K562 (cell line): ENCODE results near the gene C17orf50. TPM values are rescaled to one million over a fixed set of nuclear protein-coding genes. Genes with fewer than 3 reads are reported as not detected.

Experiments used
- ATAC-seq: fragments of 200-7000 bp; cut with Tn5 transposase; 3 replicates; pipeline ENCODE4 v1.9.1; 2020; ENCODE audit warnings: moderate library complexity
- BruUV-seq: library from RNA; stranded (reverse); fragments of 400-500 nt; replicated peaks from 2 replicates; lab custom pipeline; 2021; lab: Mats Ljungman, UMichigan
- CTCF ChIA-PET: fragments of 300-600 bp; formaldehyde crosslinking; extraction: SDS; loops from one replicate; lab custom pipeline; 2021; ENCODE audit warnings: low intra/inter-chr PET ratio; lab: Yijun Ruan, JAX
- POLR2A ChIA-PET: fragments of 300-600, 350-650 bp; sonication (Branson Sonifier 250); formaldehyde crosslinking; extraction: SDS; loops from one replicate; lab custom pipeline; 2021; ENCODE audit warnings: antibody characterized with exemption, inconsistent platforms; lab: Yijun Ruan, JAX
- DNase-seq, 4 experiments: peaks; one replicate each; pipeline versions ENCODE4 v3.0.0 to v3.0.0-alpha.2; 2011 to 2018; ENCODE audit warnings: low spot score in 3 of 4, mixed read lengths in 3 of 4; ENCODE audit errors: extremely low read depth in 1 of 4
- FAIRE-seq: peaks from 2 replicates; lab custom pipeline; 2011; peaks lifted over from hg19 to GRCh38; lab: Jason Lieb, UNC
- H2AFZ ChIP-seq: 2 replicates; pipeline ENCODE4 v1.6.0; 2011; ENCODE audit warnings: low read depth, low read length, control low read depth, inconsistent platforms
- H3K27ac ChIP-seq: fragments of 200-600 bp; 3 replicates; pipeline ENCODE4 v1.8.0; 2011; ENCODE audit warnings: low read depth, mild to moderate bottlenecking, control low read depth, inconsistent platforms, low read length, moderate library complexity, mixed read lengths; ENCODE audit errors: extremely low read depth
- H3K27me3 ChIP-seq, 2 experiments: fragments of 300-600 bp in 1 of 2; 2 replicates in 1 of 2; 3 replicates in 1 of 2; pipeline versions ENCODE4 v1.6.0 to v1.8.0; 2011; ENCODE audit warnings: inconsistent platforms in 2 of 2, low read length in 2 of 2, mild to moderate bottlenecking in 1 of 2, mixed read lengths in 1 of 2, moderate library complexity in 1 of 2; ENCODE audit not compliant: control insufficient read depth in 2 of 2, insufficient read depth in 2 of 2
- H3K36me3 ChIP-seq: fragments of 300-600 bp; 3 replicates; pipeline ENCODE4 v1.8.0; 2011; ENCODE audit warnings: mild to moderate bottlenecking, low read length, inconsistent platforms; ENCODE audit not compliant: control insufficient read depth, insufficient read depth
- H3K4me1 ChIP-seq, 2 experiments: fragments of 200-600 bp in 1 of 2; replicated peaks in 1 of 2; 2 replicates in 1 of 2; 3 replicates in 1 of 2; pipeline versions ENCODE4 v1.5.1 to v1.8.0; 2011; ENCODE audit warnings: inconsistent platforms in 2 of 2, low read length in 2 of 2, mild to moderate bottlenecking in 1 of 2, mixed read lengths in 1 of 2, moderate library complexity in 1 of 2; ENCODE audit not compliant: control insufficient read depth in 2 of 2, insufficient read depth in 2 of 2
- H3K4me2 ChIP-seq: 2 replicates; pipeline ENCODE4 v1.6.1; 2011; ENCODE audit warnings: low read length, control low read depth, inconsistent platforms, mixed read lengths; ENCODE audit not compliant: insufficient read depth
- H3K4me3 ChIP-seq: fragments of 200-600 bp; sonication (generic), shearing (Covaris generic); 2 replicates; pipeline ENCODE4 v1.5.1; 2016; ENCODE audit warnings: control low read depth, inconsistent platforms
- H3K79me2 ChIP-seq: fragments of 200-600 bp; 3 replicates; pipeline ENCODE4 v1.8.0; 2011; ENCODE audit warnings: low read length, inconsistent platforms; ENCODE audit not compliant: control insufficient read depth, insufficient read depth
- H3K9ac ChIP-seq, 2 experiments: 2 replicates each; pipeline versions ENCODE4 v1.6.0 to v1.6.1; 2011; ENCODE audit warnings: low read depth in 2 of 2, low read length in 2 of 2, control low read depth in 1 of 2, inconsistent platforms in 1 of 2, mild to moderate bottlenecking in 1 of 2, mixed read lengths in 1 of 2; ENCODE audit not compliant: insufficient read depth in 1 of 2
- H3K9me1 ChIP-seq: one replicate; pipeline ENCODE4 v1.6.0; 2011; ENCODE audit warnings: inconsistent platforms, mild to moderate bottlenecking, low read length, moderate library complexity; ENCODE audit not compliant: control insufficient read depth, insufficient read depth
- H3K9me3 ChIP-seq: replicated peaks from 2 replicates; pipeline ENCODE4 v1.5.1; 2011; ENCODE audit warnings: low read depth, low read length, inconsistent platforms; ENCODE audit not compliant: control insufficient read depth, insufficient read depth
- H4K20me1 ChIP-seq: replicated peaks from 2 replicates; pipeline ENCODE4 v1.6.1; 2011; ENCODE audit warnings: low read length, inconsistent platforms, mixed read lengths; ENCODE audit not compliant: control insufficient read depth, insufficient read depth
- BRCA1 ChIP-seq, 2 experiments: fragments of 450-650 bp in 1 of 2; sonication (generic) in 1 of 2; formaldehyde crosslinking in 1 of 2; IDR thresholded peaks; 2 replicates each; pipeline versions ENCODE4 v1.5.0 to v1.6.1; 2017 to 2020; ENCODE audit warnings: mild to moderate bottlenecking in 1 of 2, missing genetic modification reagents in 1 of 2
- CBFA2T3 ChIP-seq: fragments of 450-650 bp; IDR thresholded peaks from 2 replicates; pipeline ENCODE4 v1.6.1; 2017
- DMBX1 ChIP-seq: fragments of 250-450 bp; sonication (Bioruptor Pico); IDR thresholded peaks from 2 replicates; pipeline ENCODE4 v1.8.0; 2022; ENCODE audit warnings: inconsistent platforms, mild to moderate bottlenecking, moderate library complexity, borderline replicate concordance
- ELF4 ChIP-seq: fragments of 450-650 bp; formaldehyde crosslinking; IDR thresholded peaks from 2 replicates; pipeline ENCODE4 v1.4.0; 2022; ENCODE audit warnings: missing genetic modification characterization
- FOXM1 ChIP-seq, 2 experiments: fragments of 450-650 bp in 1 of 2; sonication (generic) in 1 of 2; formaldehyde crosslinking in 1 of 2; IDR thresholded peaks; 2 replicates each; pipeline versions ENCODE4 v1.6.1 to v1.9.0; 2017 to 2022; ENCODE audit warnings: low read depth in 2 of 2, mild to moderate bottlenecking in 2 of 2, missing genetic modification reagents in 1 of 2, moderate library complexity in 1 of 2
- GATAD2B ChIP-seq: fragments of 450-650 bp; IDR thresholded peaks from 2 replicates; pipeline ENCODE4 v1.6.1; 2017; ENCODE audit warnings: mild to moderate bottlenecking, borderline replicate concordance
- KAT2B ChIP-seq: IDR thresholded peaks from one replicate; pipeline ENCODE4 v1.6.1; 2012; ENCODE audit warnings: low read depth, mild to moderate bottlenecking, control low read depth, inconsistent platforms, low read length, moderate library complexity
- KDM2B ChIP-seq: fragments of 250-450 bp; sonication (Bioruptor Pico); IDR thresholded peaks from 2 replicates; pipeline ENCODE4 v1.8.0; 2021; ENCODE audit warnings: mild to moderate bottlenecking, moderate library complexity
- SIX5 ChIP-seq, 2 experiments: IDR thresholded peaks; 2 replicates each; pipeline ENCODE4 v1.6.1; 2011; ENCODE audit warnings: low read length in 2 of 2, borderline replicate concordance in 1 of 2, low read depth in 1 of 2, mild to moderate bottlenecking in 1 of 2, moderate library complexity in 1 of 2; ENCODE audit not compliant: insufficient read depth in 1 of 2
- TOE1 ChIP-seq, 2 experiments: fragments of 450-650 bp in 1 of 2; sonication (generic) in 1 of 2; formaldehyde crosslinking in 1 of 2; IDR thresholded peaks; 2 replicates each; pipeline versions ENCODE4 v1.7.1 to v1.8.0; 2016 to 2022; ENCODE audit warnings: borderline replicate concordance in 2 of 2, mild to moderate bottlenecking in 2 of 2, antibody characterized with exemption in 1 of 2, inconsistent platforms in 1 of 2, low read depth in 1 of 2, missing genetic modification reagents in 1 of 2, moderate library complexity in 1 of 2
- ZNF316 ChIP-seq: fragments of 450-650 bp; IDR thresholded peaks from 2 replicates; pipeline ENCODE4 v1.6.1; 2016
- ZNF384 ChIP-seq: IDR thresholded peaks from 2 replicates; pipeline ENCODE4 v1.6.1; 2012; ENCODE audit warnings: low read depth, low read length, improper control_type of control experiment
- WGBS: fragments of 100-300 bp; shearing (Covaris generic); methylation state at CpG from one replicate; pipeline ENCODE4 v1.1.6; 2016; ENCODE audit warnings: low coverage, mixed read lengths; ENCODE audit not compliant: insufficient coverage; ENCODE audit errors: missing lambda C conversion rate; 5-methylcytosine and 5-hydroxymethylcytosine counted together
- in situ Hi-C: fragments of 300-500 bp; cut with MboI; formaldehyde crosslinking; loops from 4 replicates; pipeline ENCODE4 v1.15.0; 2018; ENCODE audit warnings: inconsistent platforms, mixed read lengths
- intact Hi-C: fragments of 100-400 bp; cut with micrococcal nuclease; formaldehyde crosslinking; loops from 2 replicates; pipeline ENCODE4 v1.14.2; 2022
- polyA plus RNA-seq, 8 experiments: library from polyadenylated mRNA; depleted of rRNA in 4 of 8; stranded (reverse) in 5 of 8; unstranded in 3 of 8; fragments of >200 nt; fragmentation: Nextera tagmentation in 2 of 8; fragmentation: Illumina TruSeq in 1 of 8; extraction: Ambion mirVana in 2 of 8; extraction: Trizol in 1 of 8; gene quantifications; 2 replicates each; pipeline versions ENCODE4 v1.2.1 to v1.2.3, GENCODE V29; 2011 to 2014; ENCODE audit warnings: inconsistent platforms in 1 of 8, missing spikeins in 1 of 8
- total RNA-seq, 7 experiments: library from RNA; depleted of rRNA in 6 of 7; stranded (reverse); fragments of >200 nt in 6 of 7; fragmentation: Illumina TruSeq in 2 of 7; extraction: Trizol in 2 of 7; gene quantifications; 2 replicates each; pipeline versions ENCODE4 v1.2.1 to v1.2.3, GENCODE V29; 2011 to 2021; ENCODE audit warnings: low replicate concordance in 1 of 7

Gene C17orf50
- total and polyA plus RNA-seq, 9 of the 15 experiments (the other 6 are each of a cell fraction or from before 2014, with no cell fraction given), result not detected

DNA sequence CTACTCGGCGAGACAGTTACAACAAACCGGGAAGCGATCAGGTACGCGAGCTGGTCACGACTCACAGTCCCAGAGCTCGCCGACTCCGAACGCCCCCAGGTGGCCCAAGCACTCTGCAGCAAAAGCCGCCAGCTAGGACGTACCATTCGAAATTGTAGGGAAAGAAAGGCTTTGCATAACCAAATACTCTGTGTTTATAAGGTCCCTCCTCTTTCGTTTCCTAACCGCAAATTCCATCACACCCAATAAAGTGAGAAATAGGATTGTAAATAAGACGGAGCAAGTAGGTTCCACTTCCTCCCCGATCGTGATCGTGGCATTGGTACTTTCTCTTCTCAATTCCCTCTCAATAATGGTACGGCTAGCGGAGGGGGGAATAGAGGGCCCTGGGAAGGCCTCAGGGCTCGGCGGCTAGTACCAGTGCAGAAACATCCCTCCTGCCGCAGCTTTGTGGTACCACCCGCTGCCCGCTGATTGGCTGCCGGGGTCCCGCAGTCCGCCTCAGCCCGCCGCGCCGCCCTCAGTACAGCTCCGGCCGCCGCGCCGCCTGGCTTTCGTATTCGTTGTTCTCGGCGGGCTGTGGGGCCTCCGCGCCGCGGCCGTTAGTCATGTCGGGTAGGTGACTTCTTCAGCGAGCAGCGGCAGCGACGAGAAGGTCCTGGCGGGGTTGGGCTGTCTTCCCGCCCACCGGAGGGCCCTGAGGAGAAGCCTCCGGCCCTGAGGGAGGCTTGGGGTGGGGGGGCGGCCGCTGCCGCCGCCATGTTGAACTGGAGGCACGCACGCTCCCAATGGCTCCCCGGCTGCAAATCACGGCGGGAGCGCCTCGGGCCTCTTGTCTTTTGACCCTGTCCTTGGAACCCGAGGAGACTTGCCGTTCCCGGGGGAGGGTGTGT lies 48.5 kb downstream of the C17orf50 start, which contains the start of gene TAF15 (continued):
- no peak; the same call in 1 of the 2 replicates for TF ChIP-seq GATAD2B
- no peak for TF ChIP-seq KAT2B
- TF ChIP-seq DMBX1 (CRISPR knock-in tag), result peak; percentile 73
- TF ChIP-seq ZNF384, result no peak
- peak; percentile 83 for TF ChIP-seq FOXM1 (IDR thresholded peaks at IDR 0.05; ENCODE audit: low read depth)
- TF ChIP-seq FOXM1 (CRISPR knock-in tag; IDR thresholded peaks at IDR 0.05; ENCODE audit: low read depth), result no peak

DNA sequence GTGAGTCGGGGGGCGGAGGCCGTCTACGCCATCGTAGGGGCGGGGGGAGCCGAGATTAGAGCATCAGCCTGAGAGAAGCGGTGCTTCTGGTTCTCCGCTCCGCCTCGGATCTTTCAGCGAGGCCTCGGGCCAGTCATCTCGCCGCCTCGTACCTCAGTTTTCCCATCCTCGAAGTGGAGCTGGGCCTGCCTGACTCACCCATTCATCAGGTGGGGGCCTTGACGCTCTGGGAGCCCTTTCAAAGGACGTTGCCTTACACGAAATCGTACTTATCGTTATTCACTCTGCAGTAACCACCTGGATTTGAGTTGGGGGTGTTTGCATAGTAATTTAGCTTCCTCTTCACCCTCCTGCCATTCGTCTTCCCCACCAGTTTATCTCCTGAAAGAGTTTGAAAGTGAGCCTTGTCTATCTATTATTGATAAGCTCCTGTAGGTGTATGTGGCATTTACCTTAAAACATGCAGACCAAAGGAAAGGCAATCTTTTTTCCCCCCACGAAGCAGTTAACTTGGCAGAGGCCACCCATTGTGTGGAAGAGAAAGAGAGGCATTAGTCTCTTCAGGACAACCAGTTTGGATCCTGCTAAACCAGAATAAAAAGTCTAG lies 49.3 kb downstream of the C17orf50 start:
- Histone ChIP-seq H3K9ac (peak overlapping the region; percentile 98 to 99), H3K9me1 (no peaks in the 10 kb centered on the region), H2AFZ (peak overlapping the region; percentile 100), H3K4me1 (peaks cover 9 to 16% of the 10 kb centered on the region in 2 experiments; a peak in 4 of 5 replicates), H3K36me3 (peaks cover 37% of the 10 kb centered on the region), H4K20me1 (peaks cover 18% of the 10 kb centered on the region; the same call in 1 of the 2 replicates), H3K4me2 (peak overlapping the region; percentile 95), H3K9me3 (no peaks in the 10 kb centered on the region), H3K79me2 (peaks cover 66% of the 10 kb centered on the region), H3K27ac (peak overlapping the region; percentile 99), H3K27me3 (no peaks in the 10 kb centered on the region), H3K4me3 (peak overlapping the region; percentile 87)
- POLR2A ChIA-PET, result interaction anchor here (0.6 to 3.0 kb wide), 16 partner anchors 9 to 755 kb away, joined by 3 to 24 read pairs (median 3); partner anchors contain the start of gene MMP28
- in situ Hi-C loops, result loop anchor here (5.0 kb wide), 1 partner anchor 43 kb away; no protein-coding TSS in a partner anchor
- under 1% methylated on average over 14 of the region's 24 CpGs for WGBS
- intact Hi-C loops, result loop anchor here (5.0 kb wide), 1 partner anchor 243 kb away; no protein-coding TSS in a partner anchor
- DNase-seq, result peak in 1 of 4 experiments; percentile 51
- BruUV-seq, result no TSS peak
- FAIRE-seq, result no peak
- CTCF ChIA-PET, result interaction anchor here (3.9 kb wide), 1 partner anchor 45 kb away, joined by 26 read pairs; no protein-coding TSS in a partner anchor
- ATAC-seq, result no peak; the same call in 1 of the 3 replicates
- TF ChIP-seq ZNF316 (0 out of 2 replicates have a peak, but pooled peaks have one; percentile 0), BRCA1 (IDR thresholded peaks at IDR 0.05) (no peak), BRCA1 (CRISPR knock-in tag; IDR thresholded peaks at IDR 0.05) (no peak), SIX5 (IDR thresholded peaks at IDR 0.05; ENCODE audit: borderline replicate concordance in 1 of 2, insufficient read depth in 1 of 2, low read depth in 1 of 2, low read length in 2 of 2) (no peak), KDM2B (no peak), TOE1 (IDR thresholded peaks at IDR 0.05; ENCODE audit: borderline replicate concordance) (no peak), TOE1 (CRISPR knock-in tag; IDR thresholded peaks at IDR 0.05; ENCODE audit: borderline replicate concordance, low read depth) (no peak), CBFA2T3 (no peak), ELF4 (CRISPR knock-in tag) (no peak)
